Measurements from ENCODE around the gene ETHE1. TPM values are rescaled to one million over a fixed set of nuclear protein-coding genes. Genes with fewer than 3 reads are reported as not detected.

ETHE1 gene
- total and polyA plus RNA-seq, 8 donors = 17.1 to 39.8 (median 20.2) TPM

DNA sequence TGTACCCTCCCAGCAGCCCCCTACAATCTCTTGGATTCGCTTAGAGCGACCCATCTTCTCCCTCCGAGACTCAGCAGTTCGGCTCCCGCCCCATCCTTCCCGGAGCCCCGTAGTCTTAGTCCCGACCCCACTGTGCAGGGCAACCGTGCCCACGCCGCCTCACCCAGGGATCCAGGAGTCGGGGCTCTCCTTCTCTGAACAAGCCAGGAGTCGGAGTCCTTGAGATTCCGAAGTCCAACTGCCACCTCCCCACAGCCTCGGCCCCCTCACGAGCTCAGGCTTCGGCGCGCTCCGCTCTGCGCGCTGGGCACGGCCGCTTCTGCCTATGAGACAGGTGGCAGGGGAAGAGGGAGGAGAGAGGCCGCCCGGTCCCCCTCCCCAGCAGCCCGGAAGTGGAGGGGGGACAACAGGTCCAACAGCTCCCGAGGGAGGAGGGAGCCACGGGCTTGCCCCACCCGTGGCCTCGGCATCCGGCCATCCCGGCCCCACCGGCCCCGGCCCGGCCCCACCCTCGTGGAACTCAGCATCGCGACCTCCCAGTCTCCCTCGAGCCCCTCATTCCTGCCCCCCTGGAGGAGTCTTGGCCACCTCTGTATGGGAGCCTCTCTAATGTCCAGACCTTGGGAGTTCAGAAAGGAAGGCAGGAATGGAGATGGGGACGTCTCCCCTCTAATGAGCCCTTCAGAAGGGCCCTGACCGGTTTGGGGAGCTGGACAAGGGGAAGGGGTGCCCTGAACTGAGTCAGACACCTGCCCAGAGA lies 22.4 kb downstream of the ETHE1 start, which contains the start of gene PHLDB3:
Gene PHLDB3 (minus strand): TSS at position 321 of the 760 bp plus-strand sequence. CDS start 628 bp downstream, outside the sequence.
- Histone ChIP-seq H3K27me3 (no peaks in the 10 kb centered on the region), H3K4me3 (peak within 1 kb of the TSS; percentile 60 to 69), H3K9me3 (no peaks in the 10 kb centered on the region), H3K27ac (peak within 1 kb of the TSS; percentile 70 to 75), H3K4me1 (peaks cover 2 to 25% of the 10 kb centered on the region in 2 donors), H3K36me3 (peaks cover 0 to 38% of the 10 kb centered on the region in 2 donors)
- TF ChIP-seq, protein P1, sequence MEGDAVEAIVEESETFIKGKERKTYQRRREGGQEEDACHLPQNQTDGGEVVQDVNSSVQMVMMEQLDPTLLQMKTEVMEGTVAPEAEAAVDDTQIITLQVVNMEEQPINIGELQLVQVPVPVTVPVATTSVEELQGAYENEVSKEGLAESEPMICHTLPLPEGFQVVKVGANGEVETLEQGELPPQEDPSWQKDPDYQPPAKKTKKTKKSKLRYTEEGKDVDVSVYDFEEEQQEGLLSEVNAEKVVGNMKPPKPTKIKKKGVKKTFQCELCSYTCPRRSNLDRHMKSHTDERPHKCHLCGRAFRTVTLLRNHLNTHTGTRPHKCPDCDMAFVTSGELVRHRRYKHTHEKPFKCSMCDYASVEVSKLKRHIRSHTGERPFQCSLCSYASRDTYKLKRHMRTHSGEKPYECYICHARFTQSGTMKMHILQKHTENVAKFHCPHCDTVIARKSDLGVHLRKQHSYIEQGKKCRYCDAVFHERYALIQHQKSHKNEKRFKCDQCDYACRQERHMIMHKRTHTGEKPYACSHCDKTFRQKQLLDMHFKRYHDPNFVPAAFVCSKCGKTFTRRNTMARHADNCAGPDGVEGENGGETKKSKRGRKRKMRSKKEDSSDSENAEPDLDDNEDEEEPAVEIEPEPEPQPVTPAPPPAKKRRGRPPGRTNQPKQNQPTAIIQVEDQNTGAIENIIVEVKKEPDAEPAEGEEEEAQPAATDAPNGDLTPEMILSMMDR (IDR thresholded peaks at IDR 0.05) = no peak
- ATAC-seq = peak; percentile 61
- intact Hi-C loops (cut with DNase I) = no loop called here
- DNase-seq = peak in 3 of 4 donors; percentile 45 to 82 (median 47)

DNA sequence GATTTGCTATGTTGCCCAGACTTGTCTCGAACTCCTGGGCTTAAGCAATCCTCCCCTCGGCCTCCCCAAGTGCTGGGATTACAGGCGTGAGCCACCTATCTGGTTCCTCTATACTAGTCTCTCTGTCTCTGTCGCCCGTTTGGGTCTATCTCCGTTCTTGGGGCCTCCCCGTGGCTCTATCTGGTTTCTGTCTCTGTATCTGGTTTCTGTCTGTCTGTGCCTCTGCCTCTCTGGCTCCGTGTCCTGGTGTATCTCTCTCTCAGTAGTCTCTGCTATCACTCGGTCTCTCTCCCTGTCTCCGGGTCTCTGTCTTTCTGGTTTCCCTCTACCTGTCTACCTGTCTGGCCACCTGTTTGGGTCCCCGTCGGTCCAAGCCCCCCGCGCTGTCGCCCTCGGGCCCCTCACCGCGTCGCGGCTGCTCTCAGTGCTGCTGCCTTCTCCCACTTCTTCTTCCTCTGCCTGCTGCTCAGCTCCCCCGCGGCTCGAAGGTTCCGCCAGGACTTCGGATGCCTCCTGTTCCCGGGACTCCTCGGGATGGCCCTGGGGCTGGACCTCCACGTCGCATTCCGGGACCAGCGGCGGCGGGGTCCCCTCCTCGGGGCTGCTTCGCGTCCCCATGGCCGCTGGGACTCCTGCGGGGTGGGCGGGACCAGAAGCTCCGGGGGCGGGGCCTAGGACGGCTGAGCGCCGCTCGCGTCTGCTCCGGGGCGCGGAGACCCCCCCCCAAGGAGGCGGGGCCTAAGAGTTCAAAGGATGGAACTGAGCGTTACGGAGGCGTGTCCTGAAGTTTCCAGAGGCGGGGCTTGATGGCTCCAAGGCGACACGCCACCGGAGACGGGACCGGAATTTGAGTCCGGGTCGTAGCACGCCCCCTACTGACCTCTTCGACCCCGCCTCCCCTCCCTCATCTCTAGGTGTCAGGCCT lies 23.2 kb downstream of the ETHE1 start:
- intact Hi-C loops (cut with DNase I) = no loop called here
- TF ChIP-seq, protein P1 (IDR thresholded peaks at IDR 0.05) = no peak
- ATAC-seq = peak; percentile 99

DNA sequence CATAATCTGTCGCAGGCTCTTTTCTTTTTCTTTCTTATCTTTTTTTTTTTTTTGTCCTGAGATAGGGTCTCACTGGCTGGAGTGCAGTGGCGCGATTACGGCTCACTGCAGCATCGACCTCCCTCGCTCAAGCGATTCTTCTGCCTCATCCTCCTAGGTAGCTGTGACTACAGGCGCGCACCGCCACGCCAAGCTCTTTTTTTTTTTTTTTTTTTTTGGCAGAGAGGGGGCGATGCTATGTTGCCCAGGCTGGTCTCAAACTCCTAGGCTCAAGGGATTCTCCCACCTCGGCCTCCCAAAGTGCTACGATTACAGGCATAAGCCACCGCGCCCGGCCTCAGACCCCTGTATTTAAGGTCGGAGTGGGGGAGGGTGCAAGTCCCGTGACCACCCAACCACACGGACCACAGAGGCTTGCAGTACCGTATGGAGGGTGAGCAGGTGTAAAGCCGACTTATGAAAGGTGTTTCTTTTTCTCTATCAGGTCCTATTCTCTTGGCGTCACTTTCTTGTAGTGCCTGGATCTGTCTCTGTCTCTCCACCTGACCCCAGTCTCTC lies 24.5 kb downstream of the ETHE1 start:
- Histone ChIP-seq H3K4me1 (peaks cover 2 to 25% of the 10 kb centered on the region in 2 donors), H3K27ac (no peak overlapping the region), H3K9me3 (no peaks in the 10 kb centered on the region), H3K27me3 (no peaks in the 10 kb centered on the region), H3K36me3 (peaks cover 0 to 22% of the 10 kb centered on the region in 2 donors), H3K4me3 (no peak overlapping the region)
- intact Hi-C loops (cut with DNase I) = no loop called here
- no peak for DNase-seq
- ATAC-seq = no peak
- TF ChIP-seq, protein P1 (IDR thresholded peaks at IDR 0.05) = no peak

More for the DNA sequence above, 23.2 kb downstream of the ETHE1 start:
- peak overlapping the region; percentile 60 to 69 for H3K4me3 ChIP-seq
- peaks cover 0 to 30% of the 10 kb centered on the region in 2 donors for H3K36me3 ChIP-seq
- no peaks in the 10 kb centered on the region for H3K27me3 ChIP-seq
- DNase-seq = peak; percentile 90 to 97 (median 97)
- H3K4me1 ChIP-seq = peaks cover 2 to 25% of the 10 kb centered on the region in 2 donors
- peak overlapping the region; percentile 70 to 75 for H3K27ac ChIP-seq
- H3K9me3 ChIP-seq = no peaks in the 10 kb centered on the region

DNA sequence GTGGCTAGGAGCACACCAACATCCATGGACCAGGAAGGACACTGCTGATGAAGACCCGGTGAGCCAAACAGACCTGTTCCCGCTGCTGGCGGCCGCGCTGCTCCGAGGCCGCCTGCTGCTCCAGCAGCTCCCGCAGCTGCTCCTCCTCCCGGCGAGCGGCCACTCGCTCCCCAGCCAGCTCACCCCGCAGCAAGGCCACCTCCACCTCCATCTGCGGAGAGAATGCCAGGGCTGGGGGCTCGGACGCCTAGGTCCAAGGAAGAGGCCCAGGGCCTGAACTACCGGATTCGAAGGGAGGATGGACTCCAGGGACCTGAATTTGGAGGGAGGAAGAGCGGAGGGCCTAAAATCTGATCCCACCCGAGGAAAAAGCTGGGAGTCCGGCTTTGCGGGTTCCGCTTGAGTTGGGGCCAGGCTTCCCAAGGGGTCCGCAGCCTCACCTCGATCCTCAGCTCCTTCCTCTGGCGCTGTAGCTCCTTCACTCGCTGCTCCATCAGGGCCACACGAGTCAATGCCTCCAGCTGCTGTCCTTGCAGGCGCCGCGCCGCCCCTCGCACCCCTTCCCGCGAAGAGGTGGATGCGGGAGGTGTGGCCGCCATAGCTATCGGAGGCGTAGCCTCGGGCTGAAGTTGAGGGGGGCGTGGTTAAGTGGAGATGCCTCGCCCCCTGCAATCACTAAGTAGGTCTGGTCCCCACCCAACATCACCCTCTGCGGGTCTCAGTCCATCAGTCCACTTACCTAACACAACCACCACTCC lies 25.2 kb downstream of the ETHE1 start:
- no peak for ATAC-seq
- Histone ChIP-seq H3K36me3 (peaks cover 0 to 29% of the 10 kb centered on the region in 2 donors), H3K27me3 (no peaks in the 10 kb centered on the region), H3K4me1 (peaks cover 2 to 25% of the 10 kb centered on the region in 2 donors), H3K27ac (no peak overlapping the region), H3K4me3 (no peak overlapping the region), H3K9me3 (no peaks in the 10 kb centered on the region)
- intact Hi-C loops (cut with DNase I) = no loop called here
- DNase-seq = peak in 1 of 4 donors; percentile 20
- TF ChIP-seq, protein P1 (IDR thresholded peaks at IDR 0.05) = no peak

All from left lung (tissue), 10 donors.